ENCODE data around the gene WDR7.

WDR7 gene

DNA sequence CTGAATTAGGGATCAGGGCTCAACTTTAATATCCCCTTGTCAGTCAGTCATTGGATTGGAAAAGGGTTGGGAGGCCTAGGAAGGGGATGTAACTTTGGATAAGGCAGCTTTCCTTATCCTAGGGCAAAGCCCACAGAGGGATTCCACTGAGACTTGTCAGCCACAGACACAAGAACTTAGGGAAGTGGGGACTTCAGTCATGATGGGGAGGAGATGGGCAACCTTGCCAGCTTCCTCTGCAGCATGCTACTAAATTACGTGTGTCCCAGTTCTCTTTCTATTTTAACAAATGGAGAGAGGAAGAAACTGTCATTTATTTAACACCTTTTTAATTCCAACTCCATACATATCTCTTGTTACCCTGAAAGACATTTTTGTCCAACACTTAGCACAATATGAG, 237.8 kb downstream of the WDR7 start:
- DNase-seq (ENCODE audit: low read depth, low spot score): no peak

GRCh38 chr18:56889621-56890020, 238.5 kb downstream of the WDR7 start:
- DNase-seq (ENCODE audit: low read depth, low spot score): no peak

- no peak for DNase-seq (ENCODE audit: low read depth, low spot score)
These were observed 239.5 kb downstream of the WDR7 start for GRCh38 chr18:56890632-56891031.

DNA sequence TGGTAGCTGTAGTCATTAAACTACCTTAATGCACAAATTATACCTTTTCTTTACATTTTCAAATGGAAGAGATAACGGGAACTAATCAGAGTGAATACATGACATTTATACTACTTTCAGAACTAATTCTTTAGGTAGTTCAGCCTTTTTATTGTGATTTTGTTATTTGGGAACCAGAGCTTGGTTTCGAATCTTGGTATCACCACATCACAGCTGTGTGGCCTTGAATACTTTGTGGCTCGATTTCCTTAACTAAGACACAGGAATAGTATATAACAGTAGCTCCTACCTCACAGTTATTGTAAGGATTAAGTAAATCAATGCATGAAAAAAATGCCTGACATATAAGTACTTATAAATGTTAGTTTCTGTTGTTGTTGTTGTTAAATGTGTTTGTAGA, 240.0 kb downstream of the WDR7 start:
- no peak for DNase-seq (ENCODE audit: low read depth, low spot score)

DNA sequence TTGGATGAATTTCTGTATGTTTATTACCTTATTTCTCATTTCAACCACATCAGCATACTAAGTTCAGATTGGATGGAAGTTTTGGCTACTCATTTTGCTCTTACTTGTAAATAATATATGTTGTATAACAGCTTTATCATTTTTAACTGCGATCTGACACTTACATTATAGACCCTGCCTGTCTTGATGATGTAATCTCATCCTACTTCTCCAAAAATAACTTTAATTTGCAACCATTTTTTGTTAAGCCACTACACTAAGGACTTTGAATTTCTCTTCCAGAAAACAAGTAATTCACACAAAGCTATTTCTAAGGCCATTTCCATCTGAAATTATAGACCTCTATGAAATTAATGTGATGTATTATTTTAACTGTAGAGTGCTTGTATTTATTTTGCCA, 240.7 kb downstream of the WDR7 start:
- DNase-seq (ENCODE audit: low read depth, low spot score): no peak

DNA sequence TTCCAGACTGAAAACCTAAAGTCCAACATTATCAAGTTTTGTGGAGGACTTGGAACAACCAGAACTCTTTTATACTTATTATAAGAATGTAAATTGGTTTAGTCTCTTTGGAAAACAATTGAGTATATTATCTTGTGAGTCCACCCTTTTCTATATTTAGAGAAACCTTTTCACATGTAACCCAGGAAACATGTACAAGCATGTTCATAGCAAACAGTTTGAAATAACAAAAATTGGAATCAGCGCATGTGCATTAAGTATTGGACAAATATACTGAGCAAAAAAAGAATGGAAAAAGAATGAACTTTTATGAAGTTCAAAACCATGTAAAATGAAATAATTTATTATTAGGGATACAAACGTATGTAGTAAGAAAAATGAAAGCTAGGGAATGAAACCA, 246.0 kb downstream of the WDR7 start:
- no peak for DNase-seq (ENCODE audit: low read depth, low spot score)

DNA sequence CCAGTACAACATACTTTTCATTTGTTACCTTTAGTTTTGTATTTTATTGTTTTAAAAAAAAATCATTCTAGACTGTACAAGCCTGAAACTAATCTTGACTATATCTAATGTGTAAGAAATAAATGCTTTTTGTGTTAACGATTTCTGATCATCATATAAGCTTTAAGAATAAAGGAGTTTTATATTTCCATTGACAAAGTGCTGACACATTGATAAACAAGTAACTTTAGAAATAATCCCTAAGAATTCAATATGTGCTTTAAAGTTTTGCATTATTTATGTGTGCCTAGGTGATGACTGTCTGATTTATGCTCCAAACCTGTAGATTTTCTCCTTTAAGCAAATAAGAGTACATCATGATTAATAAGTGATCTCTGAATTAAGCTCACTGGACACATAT, 248.5 kb downstream of the WDR7 start:
- no peak for DNase-seq (ENCODE audit: low read depth, low spot score)

GRCh38 chr18:56900195-56901094, 249.3 kb downstream of the WDR7 start:
- no peak for DNase-seq (ENCODE audit: low read depth, low spot score)

GRCh38 chr18:56901919-56902318, 250.8 kb downstream of the WDR7 start:
- DNase-seq (ENCODE audit: low read depth, low spot score): no peak

- DNase-seq (ENCODE audit: low read depth, low spot score): no peak
These were observed 251.5 kb downstream of the WDR7 start for GRCh38 chr18:56902653-56903052.

DNA sequence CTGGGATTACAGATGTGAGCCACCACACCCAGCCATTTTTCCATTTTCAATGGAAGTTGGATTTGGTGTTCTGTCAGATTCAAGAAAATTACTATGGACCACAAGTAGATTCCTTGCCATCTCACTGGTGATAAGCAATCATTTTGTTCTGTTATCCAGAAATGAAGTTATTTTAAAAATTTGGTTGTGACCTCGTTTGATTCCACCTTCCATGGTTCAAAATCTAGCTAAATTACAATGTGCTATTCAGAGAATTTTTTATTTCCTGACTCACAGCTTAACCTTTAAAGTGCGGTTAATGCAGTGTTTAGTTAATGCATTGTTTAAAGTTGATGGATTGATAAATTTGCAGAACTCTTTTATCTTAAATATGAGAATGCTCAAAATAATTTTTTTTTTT, 252.5 kb downstream of the WDR7 start:
- no peak for DNase-seq (ENCODE audit: low read depth, low spot score)

DNA sequence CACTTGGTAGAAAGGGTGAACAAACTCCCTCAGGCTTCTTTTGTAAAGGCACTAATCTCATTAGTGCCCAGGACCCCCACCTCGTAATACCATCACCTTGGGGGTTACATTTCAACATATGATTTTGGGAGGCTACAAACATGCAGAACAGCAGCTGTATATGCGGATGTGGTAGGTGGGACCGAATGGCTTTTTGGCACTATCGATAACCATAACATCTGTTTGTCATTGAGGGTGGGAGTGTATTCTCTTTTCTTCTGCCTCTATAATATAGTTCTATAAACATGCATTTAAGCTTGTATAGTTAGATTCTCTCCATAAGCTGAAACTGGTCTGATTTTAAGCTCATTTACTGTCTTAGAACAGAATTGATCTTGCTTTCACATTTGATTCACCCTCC, 256.6 kb downstream of the WDR7 start:
- no peak for DNase-seq (ENCODE audit: low read depth, low spot score)

- no peak for DNase-seq (ENCODE audit: low read depth, low spot score)
These were observed 259.1 kb downstream of the WDR7 start for GRCh38 chr18:56910237-56910636.

DNA sequence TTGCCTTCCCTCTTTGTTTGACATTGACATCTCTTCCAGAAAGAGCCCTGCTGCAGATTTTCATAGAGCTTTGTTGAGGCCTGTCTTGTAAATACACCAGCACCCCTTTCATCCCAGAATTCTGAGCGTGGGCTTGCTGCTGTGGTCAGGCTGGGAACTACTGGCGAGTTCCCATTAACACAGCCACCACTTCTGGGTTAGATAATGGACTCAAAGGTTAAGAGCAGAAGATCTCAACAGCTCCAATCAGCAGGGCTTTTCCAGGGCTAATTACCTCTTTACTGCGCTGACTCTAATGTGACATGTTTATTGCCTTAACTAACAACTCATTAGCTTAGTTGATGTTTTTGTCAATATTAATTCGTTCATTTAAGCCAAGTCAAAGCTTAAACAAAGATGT, 259.8 kb downstream of the WDR7 start:
- DNase-seq (ENCODE audit: low read depth, low spot score): no peak

DNA sequence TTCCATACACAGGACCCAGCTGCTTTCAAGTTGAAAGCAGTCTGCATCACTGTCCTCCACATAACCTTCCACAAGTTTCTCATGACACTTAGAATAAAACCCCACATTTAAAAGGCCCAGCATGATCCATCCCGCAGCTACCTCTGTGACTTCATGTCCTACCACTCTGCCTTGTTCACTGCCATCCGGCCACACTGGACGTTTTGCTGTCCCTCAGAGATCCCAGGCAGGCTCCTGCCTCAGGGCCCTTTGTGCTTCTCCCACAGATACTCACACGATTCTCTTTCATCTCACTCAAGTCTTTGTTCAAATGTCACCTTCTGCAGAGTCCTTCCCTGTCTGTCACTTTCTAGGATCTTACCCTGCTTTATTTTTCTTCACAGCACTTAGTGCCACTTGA, 262.8 kb downstream of the WDR7 start:
- no peak for DNase-seq (ENCODE audit: low read depth, low spot score)

GRCh38 chr18:56919190-56919589, 268.0 kb downstream of the WDR7 start:
- DNase-seq (ENCODE audit: low read depth, low spot score): no peak

- no peak for DNase-seq (ENCODE audit: low read depth, low spot score)
These were observed 270.8 kb downstream of the WDR7 start for GRCh38 chr18:56921896-56922480.

GRCh38 chr18:56926734-56927133, 275.6 kb downstream of the WDR7 start:
- DNase-seq (ENCODE audit: low read depth, low spot score): no peak

DNA sequence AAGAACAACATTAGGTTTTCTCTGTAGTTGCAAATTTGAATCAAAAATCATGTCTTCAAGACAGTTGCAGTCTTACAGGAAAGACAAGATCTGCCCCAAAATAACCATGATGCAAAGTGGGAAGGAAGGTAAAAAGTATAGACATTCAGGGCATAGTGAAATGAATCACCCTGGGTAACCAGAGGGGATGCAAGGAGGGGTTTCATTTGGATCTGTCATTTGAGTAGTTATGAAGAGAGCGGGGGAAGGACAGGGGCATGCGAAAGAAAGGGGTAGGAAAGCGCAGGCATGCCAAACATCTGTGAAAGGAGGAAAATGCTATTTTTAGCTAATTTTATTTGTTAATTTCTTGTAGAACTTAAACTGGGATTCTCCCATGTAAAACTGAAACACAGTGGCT, 276.6 kb downstream of the WDR7 start:
- no peak for DNase-seq (ENCODE audit: low read depth, low spot score)

DNA sequence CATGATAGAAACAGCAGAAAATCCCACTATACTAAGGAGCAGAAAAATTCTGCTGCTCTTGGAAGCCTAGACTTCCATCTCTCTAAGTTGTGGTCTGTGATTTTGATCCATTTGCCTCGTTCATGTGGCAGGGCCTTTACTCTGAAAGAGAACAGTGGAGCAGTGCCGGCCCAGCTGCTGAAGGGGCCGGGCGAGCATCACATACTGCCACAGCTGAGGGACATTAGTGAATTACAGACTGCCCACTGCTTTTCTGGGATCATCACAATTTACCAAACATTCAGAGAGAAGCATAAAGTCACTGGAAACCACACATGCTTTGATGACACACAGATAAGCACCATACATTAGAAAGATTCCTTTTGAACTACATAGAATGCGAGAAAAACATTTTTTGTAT, 278.7 kb downstream of the WDR7 start:
- DNase-seq (ENCODE audit: low read depth, low spot score): no peak

DNA sequence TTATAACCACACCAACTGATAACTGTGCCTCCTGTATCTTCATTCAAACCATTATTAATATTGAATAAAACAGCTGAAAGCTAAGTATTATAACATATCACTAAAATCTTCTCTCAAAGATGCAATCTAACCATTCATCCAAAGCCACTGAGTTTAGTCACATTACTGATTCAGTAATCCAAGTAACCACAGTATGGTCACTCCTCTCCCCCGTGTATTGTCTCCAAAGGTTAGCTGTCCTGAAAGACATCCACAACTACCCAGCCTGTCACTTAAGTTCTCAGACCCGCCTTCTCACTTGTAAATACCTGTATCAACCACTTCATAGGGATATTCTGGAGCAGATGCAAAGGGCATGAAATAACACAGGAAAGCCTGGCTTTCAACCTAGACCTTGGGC, 282.3 kb downstream of the WDR7 start:
- no peak for DNase-seq (ENCODE audit: low read depth, low spot score)

- no peak for DNase-seq (ENCODE audit: low read depth, low spot score)
These were observed 283.0 kb downstream of the WDR7 start for GRCh38 chr18:56934131-56934530.

- no peak for DNase-seq (ENCODE audit: low read depth, low spot score)
These were observed 283.7 kb downstream of the WDR7 start for GRCh38 chr18:56934906-56935305.

All from iPS DF 19.7 (cell line).